Activated CD4-positive, CD25-positive, alpha-beta regulatory T cell treated with anti-CD3 and anti-CD28 coated beads, Interleukin-2, amount 50 U/mL, for 24 hours (primary cell): Measurements from ENCODE around the gene SLC35C1.
"Not testable (repeated sequence)": the region's sequence is repeated elsewhere in the genome, so short reads cannot be mapped to it uniquely, and the experiment has no call there.

Experiments used
- ATAC-seq, 2 donors: fragments of 150-1000 bp; cut with Tn5 transposase; one replicate each; pipeline ENCODE4 v1.10.0; 2021; ENCODE audit warnings: mild to moderate bottlenecking in 1 of 2, moderate library complexity in 1 of 2

Gene SLC35C1

GRCh38 chr11:45788887-45789286 lies 16.1 kb upstream of the SLC35C1 start:
- ATAC-seq = no peak

- no peak for ATAC-seq
These were observed 13.4 kb upstream of the SLC35C1 start for GRCh38 chr11:45791524-45791923.

- no peak for ATAC-seq
These were observed 10.8 kb upstream of the SLC35C1 start for GRCh38 chr11:45794169-45794568.

DNA sequence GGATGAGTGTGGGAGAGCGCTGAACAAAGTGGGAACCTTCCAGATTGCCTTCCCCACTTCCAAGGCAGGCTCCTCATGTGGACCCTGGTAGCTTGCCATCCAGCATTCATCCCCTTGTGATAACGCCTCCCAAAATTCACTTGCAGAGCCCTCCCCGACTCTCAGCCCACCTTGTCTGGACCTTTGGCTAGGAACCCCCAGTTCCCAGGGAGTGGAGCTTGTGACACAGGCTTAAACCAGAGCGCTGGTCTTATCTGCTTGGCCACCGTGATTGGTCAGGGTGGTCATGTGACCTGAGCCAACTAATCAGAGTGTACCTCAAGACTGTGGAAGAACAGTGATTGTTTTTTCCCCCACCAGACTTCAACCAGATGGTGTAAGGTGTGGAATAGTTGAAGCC lies 9.6 kb upstream of the SLC35C1 start:
- no peak for ATAC-seq

GRCh38 chr11:45796461-45796861 lies 8.5 kb upstream of the SLC35C1 start:
- ATAC-seq = no peak

DNA sequence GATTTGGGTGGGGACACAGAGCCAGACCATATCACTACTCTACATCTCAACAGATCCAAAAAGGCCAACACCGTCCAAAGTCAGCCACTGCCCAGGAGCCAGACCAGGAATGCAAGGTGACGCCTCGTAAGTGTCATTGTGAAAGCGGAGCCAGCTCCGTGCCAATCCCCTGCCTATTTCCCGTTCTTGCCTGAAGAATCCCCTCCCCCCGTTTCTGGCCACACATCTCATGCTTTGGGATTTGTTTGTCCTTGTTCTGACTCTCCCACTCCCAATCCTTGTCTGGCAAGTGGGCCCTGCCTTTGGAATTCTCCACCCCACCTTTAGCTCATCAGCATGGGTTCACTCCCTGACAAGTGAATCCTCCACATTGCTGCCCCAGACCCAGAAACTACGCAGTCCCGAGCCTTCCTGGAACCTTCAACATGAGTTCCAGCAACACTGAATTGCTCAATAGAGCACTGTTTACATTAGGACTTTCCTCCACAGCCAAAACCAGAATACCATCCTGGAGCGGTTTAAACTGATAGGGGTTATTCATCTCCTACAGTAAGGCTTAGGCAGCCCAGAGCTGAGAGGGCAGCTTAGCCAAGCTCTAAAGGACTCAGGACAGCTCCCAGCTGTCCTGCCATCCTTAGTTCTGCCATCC lies 6.0 kb upstream of the SLC35C1 start:
- ATAC-seq = no peak

DNA sequence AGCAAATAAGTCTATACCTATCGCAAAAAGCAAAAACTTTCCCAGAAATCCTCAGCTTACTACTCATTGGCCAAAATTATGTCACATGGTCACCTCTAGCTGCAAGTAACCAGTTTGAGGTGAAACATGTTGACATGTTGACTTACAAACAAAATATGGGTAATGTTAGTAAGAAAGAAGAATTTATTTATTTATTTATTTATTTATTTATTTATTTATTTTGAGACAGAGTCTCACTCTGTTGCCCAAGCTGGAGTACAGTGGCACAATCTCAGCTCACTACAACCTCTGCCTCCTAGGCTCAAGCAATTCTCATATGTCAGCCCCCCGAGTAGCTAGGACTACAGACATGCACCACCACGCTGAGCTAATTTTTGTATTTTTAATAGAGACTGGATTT lies 5.4 kb upstream of the SLC35C1 start:
- no peak for ATAC-seq

GRCh38 chr11:45800261-45800660 lies 4.7 kb upstream of the SLC35C1 start:
- no peak for ATAC-seq

- ATAC-seq = no peak
These were observed 3.1 kb upstream of the SLC35C1 start for GRCh38 chr11:45801723-45802315.

- ATAC-seq = no peak
These were observed 2.2 kb upstream of the SLC35C1 start for GRCh38 chr11:45802531-45803317.

DNA sequence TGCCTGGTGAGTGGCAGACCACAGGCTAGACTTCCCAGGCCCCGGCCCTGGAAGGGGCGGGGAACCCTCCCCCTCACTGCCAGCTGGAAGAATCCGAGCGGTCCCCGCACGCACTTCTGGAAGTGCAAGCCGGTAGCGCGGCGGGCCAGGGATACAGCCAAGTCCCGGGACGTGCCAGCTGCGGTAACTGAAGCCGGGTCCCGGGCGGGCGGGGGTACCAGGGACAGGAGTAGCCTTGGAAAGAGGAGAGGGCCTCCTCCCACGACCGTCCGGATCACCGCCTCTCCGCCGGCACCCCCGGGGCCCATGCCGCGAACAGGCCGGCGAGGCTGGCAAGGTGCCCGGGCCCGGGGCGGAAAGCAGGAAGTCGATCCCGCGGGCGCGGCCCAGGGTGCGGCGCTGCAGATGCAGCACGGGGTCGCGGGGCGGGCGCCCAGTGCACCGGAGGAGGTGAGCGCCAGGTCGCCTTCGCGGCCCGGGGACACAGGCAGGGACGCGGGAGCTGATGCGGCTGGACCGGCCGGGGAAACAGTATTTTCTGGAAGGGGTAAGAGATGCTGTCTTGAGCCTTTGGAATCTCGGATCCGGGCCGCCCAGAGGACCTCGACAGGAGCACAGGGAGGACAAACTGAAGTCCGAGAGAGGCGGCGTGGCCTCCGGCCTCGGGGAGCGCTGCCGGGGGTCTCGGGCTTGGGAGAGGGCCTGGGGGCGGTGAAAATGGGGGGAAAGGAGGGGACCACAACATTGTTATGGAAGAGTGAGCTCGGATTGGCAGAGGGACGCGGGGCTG lies 783 bp upstream of the SLC35C1 start:
- ATAC-seq = peak; percentile 17 to 28

- ATAC-seq = peak; percentile 37 to 39
These were observed 539 bp downstream of the SLC35C1 start for GRCh38 chr11:45805305-45806071.

DNA sequence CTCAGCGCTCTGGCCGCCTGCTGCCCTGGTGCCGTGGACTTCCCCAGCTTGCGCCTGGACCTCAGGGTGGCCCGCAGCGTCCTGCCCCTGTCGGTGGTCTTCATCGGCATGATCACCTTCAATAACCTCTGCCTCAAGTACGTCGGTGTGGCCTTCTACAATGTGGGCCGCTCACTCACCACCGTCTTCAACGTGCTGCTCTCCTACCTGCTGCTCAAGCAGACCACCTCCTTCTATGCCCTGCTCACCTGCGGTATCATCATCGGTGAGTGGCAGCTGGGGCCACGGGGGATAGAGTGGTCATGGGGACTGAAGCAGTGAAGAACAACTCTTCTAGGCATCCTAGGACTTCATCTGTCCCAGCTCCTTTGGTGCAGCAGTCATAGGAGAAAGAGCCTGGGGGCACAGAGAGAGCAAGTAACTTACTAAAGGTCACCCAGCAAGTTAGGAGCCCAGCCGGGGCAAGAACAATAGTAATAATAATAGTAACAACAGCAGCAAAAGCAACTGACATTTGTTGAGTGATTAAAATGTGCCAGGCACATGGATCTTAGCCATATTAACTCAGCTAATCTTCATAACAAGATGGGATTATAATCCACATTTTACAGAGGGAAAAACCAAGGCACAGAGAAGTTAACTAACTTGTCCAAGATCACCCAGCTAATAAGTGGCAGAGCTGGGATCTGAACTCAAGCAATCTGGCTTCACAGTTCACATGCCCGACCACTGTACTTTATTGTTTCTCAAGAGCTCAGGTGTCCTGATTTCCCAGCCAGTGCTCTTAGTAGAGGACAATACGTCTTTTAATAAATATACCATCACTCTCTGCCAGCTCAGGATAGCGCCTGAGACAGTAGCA lies 1.4 kb downstream of the SLC35C1 start:
- no peak for ATAC-seq

DNA sequence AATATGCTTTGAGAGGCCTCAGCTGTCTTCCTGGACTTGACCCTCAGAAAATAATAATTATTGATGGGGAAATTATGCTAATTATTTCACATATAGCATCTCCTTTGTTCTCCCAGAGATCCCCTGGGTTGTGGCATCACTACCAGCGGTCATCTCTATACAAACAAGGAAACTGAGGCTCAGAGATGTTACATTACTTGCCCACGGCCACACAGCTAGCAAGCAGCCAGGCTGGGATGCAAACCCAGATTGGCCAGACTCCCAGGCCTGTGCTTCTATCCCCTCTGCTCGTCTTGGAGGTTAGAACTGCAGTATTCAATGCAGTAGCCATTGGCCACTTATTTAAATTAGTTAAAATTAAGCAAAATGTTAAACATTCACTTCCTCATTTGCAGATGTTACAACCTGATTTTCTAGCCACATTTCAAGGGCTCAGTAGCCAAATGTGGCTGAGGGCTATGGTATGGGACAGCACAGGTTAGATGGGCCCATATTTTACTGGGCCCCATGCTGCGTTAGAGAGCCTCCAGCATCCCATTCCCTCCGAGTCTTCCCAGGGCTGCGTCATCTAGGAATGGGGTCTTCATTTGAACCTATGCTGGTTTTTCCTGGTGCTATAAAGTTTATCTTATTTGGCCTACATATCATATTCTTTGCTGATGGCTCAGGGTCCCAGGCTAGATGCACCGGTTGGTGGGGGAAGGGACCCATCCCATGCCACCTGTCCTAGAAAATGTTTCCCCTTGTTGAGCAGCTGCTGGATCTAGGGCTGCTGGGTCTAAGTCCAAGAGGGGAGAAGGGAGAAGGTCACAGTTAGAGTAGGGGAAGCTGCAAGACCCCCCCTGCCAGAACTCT lies 2.2 kb downstream of the SLC35C1 start:
- no peak for ATAC-seq

DNA sequence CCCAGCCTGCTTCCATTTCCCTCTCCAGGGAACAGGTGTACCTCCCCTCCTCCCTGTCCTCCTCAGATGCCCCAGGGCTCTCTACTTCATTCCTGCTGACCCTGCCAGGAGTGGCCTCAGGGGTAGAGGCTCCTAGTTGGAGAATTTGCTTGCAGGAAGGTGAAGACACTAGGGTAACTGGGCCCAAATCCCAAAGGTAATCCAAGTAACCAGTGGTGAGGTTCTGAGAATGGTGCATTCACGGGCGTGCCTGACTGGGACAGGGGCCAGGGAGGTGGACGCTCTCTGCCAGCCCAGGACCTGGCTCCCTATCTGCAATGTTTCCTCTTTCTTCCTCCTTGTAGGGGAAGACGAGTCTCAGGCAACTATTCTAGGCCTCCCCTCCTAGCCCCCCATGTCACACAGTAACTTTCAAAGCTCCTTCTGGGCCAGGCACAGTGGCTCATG lies 2.9 kb downstream of the SLC35C1 start:
- ATAC-seq = no peak

GRCh38 chr11:45808427-45808826 lies 3.5 kb downstream of the SLC35C1 start:
- not testable (repeated sequence) for ATAC-seq

DNA sequence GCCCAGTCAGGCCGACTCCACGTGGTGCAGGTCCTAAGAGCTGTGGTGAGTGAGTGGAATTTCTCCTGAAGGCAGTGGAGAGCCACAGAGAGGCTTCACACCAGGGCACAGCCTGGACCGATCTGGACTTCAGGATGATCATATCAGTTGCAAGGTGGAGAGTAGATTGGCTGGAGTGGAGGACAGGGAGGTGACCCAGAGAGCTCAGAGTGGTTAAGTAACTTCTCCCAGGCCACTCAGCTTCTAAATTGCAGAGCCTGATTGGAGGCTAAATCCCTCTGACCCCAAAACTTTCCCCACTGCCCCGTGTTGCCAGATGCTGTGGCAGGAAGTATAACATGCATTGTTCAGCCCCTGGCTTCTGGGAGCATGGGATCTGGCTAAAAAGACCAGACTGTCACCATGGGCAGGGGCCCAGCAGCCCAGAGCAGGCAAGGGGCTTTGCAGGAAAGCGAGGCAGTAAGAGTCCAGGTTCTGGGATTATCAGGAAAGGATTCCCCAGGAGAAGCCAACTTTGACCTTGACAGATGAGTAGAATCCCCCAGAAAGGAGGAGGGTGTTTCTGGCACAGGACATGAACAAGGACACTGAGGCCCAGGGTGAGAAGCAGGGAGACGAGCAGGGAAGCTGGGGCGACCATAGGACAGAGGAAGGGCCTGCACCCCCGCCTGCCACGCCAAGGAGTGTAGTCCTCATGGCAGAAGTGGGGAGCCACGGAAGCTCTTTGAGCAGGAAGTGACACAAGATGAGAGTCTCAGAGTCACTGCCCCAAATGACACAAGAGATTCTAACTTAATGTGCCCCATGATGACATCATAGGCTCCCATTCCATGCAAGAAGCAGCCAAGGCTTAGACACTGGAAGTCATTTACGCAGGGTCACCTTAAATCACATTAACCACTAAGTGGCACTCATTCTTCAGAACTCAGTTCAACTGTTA lies 4.8 kb downstream of the SLC35C1 start:
- ATAC-seq = no peak

DNA sequence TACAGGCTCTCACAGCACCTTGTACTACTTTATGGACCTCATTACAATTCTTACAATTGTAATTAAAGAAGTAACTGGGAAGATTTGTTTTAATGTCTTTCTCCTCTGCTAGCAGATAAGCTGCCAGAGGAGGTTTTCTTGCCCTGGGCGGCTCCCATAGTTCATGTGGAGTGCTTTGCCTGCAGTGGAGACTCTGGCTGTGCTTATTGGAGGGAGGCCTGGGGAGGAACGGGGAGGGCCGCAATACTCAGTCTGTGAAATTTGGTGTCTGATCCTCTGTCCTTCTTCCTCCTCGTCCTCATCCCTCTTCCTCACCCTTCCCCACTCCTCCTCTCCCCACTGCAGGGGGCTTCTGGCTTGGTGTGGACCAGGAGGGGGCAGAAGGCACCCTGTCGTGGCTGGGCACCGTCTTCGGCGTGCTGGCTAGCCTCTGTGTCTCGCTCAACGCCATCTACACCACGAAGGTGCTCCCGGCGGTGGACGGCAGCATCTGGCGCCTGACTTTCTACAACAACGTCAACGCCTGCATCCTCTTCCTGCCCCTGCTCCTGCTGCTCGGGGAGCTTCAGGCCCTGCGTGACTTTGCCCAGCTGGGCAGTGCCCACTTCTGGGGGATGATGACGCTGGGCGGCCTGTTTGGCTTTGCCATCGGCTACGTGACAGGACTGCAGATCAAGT lies 5.6 kb downstream of the SLC35C1 start:
- no peak for ATAC-seq

- no peak for ATAC-seq
These were observed 6.1 kb downstream of the SLC35C1 start for GRCh38 chr11:45811109-45811435.
